ENCODE data around the gene MARCHF10. TPM values are rescaled to one million over a fixed set of nuclear protein-coding genes. Genes with fewer than 3 reads are reported as not detected.

MARCHF10 gene
- total RNA-seq, 4 donors from 2014 or later = 2.1 TPM; not detected in 3

DNA sequence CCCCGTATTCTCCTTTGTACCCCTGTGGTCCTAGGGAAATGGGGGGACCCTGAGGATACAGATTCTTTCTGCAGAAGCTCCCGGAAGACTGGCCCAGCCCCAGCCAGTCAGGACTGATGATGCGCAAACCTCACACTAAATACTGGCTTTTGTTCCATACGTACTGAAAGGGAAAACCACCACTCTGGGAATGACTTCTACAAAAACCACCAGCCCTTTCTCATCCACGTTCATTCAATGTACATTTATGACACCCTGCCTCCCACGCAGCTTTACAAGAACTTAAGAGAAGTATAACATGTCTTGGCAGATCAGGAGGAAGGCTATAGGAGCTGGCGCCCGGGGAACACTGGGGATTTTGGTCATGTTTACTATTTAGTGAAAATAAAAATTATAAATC is 70.6 kb downstream of the MARCHF10 start:
- Histone ChIP-seq H3K27me3 (no peaks in the 10 kb centered on the region), H3K36me3 (no peaks in the 10 kb centered on the region), H3K4me3 (no peak overlapping the region), H3K4me1 (no peaks in the 10 kb centered on the region), H3K9me3 (no peaks in the 10 kb centered on the region), H3K27ac (no peak overlapping the region)
- in situ Hi-C loops (cut with MboI; ENCODE audit: low pct_ligation_motif_present in 1 of 4, low pct_unique_long_range_greater_than_20kb in 1 of 4, low sequenced_read_pairs in 3 of 4) = no loop called here
- no peak for DNase-seq
- intact Hi-C loops (cut with DNase I; ENCODE audit: low total_unique reads) = no loop called here
- TF ChIP-seq POLR2AphosphoS5 (IDR thresholded peaks at IDR 0.05) (no peak), POLR2A (IDR thresholded peaks at IDR 0.05) (no peak), EP300 (IDR thresholded peaks at IDR 0.05; ENCODE audit: low read depth) (no peak)
- TF ChIP-seq, protein P1, sequence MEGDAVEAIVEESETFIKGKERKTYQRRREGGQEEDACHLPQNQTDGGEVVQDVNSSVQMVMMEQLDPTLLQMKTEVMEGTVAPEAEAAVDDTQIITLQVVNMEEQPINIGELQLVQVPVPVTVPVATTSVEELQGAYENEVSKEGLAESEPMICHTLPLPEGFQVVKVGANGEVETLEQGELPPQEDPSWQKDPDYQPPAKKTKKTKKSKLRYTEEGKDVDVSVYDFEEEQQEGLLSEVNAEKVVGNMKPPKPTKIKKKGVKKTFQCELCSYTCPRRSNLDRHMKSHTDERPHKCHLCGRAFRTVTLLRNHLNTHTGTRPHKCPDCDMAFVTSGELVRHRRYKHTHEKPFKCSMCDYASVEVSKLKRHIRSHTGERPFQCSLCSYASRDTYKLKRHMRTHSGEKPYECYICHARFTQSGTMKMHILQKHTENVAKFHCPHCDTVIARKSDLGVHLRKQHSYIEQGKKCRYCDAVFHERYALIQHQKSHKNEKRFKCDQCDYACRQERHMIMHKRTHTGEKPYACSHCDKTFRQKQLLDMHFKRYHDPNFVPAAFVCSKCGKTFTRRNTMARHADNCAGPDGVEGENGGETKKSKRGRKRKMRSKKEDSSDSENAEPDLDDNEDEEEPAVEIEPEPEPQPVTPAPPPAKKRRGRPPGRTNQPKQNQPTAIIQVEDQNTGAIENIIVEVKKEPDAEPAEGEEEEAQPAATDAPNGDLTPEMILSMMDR (IDR thresholded peaks at IDR 0.05) = no peak
- 78% methylated on average over 8 of the region's 8 CpGs; no CpG with 5 or more reads in 1 of the 2 donors for WGBS, 2 donors (ENCODE audit: low coverage in 1 of 2)

- Histone ChIP-seq H3K27ac (no peak overlapping the region), H3K36me3 (no peaks in the 10 kb centered on the region), H3K4me3 (no peak overlapping the region), H3K4me1 (no peaks in the 10 kb centered on the region), H3K27me3 (no peaks in the 10 kb centered on the region), H3K9me3 (no peaks in the 10 kb centered on the region)
- intact Hi-C loops (cut with DNase I; ENCODE audit: low total_unique reads) (no loop called here), in situ Hi-C loops (cut with MboI; ENCODE audit: low pct_ligation_motif_present in 1 of 4, low pct_unique_long_range_greater_than_20kb in 1 of 4, low sequenced_read_pairs in 3 of 4) (no loop called here)
- TF ChIP-seq POLR2A (IDR thresholded peaks at IDR 0.05) (no peak), EP300 (IDR thresholded peaks at IDR 0.05; ENCODE audit: low read depth) (no peak), POLR2AphosphoS5 (IDR thresholded peaks at IDR 0.05) (no peak)
- TF ChIP-seq, protein P1 (IDR thresholded peaks at IDR 0.05) = no peak
- DNase-seq = no peak
- WGBS, 2 donors (ENCODE audit: low coverage in 1 of 2) = 80% methylated on average over 7 of the region's 7 CpGs
Observed at GRCh38 chr17:62735044-62735651, 73.0 kb downstream of the MARCHF10 start.

- Histone ChIP-seq H3K9me3 (no peaks in the 10 kb centered on the region), H3K27me3 (peaks cover 7% of the 10 kb centered on the region), H3K27ac (no peak overlapping the region), H3K36me3 (no peaks in the 10 kb centered on the region), H3K4me1 (no peaks in the 10 kb centered on the region), H3K4me3 (no peak overlapping the region)
- no peak for TF ChIP-seq POLR2AphosphoS5 (IDR thresholded peaks at IDR 0.05)
- no peak for TF ChIP-seq POLR2A (IDR thresholded peaks at IDR 0.05)
- TF ChIP-seq, protein P1 (IDR thresholded peaks at IDR 0.05) = no peak
- no peak for TF ChIP-seq EP300 (IDR thresholded peaks at IDR 0.05; ENCODE audit: low read depth)
- no peak for DNase-seq
- in situ Hi-C loops (cut with MboI; ENCODE audit: low pct_ligation_motif_present in 1 of 4, low pct_unique_long_range_greater_than_20kb in 1 of 4, low sequenced_read_pairs in 3 of 4) (no loop called here), intact Hi-C loops (cut with DNase I; ENCODE audit: low total_unique reads) (no loop called here)
- 80 to 90% methylated on average over 4 to 5 of the region's 5 CpGs for WGBS, 2 donors (ENCODE audit: low coverage in 1 of 2)
Observed at GRCh38 chr17:62732125-62732524, 76.0 kb downstream of the MARCHF10 start.

DNA sequence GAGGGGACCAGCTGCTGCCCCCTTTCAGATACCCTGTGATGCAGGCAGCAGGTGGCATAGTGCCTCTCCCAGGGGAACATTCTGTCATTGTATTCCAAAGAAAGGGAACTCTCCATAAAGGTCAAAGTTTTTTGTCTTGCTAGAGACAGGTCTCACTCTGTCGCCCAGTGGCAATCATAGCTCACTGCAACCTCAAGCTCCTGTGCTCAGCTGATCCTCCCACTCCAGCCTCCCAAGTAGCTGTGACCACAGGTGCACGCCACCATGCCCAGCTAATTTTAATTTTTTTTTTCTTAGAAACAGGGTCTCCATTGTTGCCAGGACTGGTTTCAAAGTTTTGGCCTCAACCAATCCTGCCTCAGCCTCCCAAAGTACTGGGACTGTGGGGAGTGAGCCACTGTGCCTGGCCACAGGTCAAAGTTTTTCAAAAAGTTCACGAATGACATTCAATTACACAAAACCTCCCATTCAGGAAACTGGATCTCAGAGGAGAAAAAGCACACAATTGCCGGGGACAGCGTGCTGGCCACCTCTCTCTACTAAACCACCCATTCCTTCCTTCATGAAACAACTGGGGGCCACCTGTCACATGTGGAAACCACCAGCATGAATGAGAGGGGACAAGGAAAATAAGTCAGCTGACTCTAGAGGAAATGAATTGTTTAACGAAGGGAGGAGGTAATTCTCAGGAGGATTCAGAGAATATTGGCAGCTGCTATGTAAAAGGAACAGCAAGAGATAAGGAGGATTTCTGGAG is 80.0 kb downstream of the MARCHF10 start:
- H3K36me3 ChIP-seq = no peaks in the 10 kb centered on the region
- intact Hi-C loops (cut with DNase I; ENCODE audit: low total_unique reads) = no loop called here
- in situ Hi-C loops (cut with MboI; ENCODE audit: low pct_ligation_motif_present in 1 of 4, low pct_unique_long_range_greater_than_20kb in 1 of 4, low sequenced_read_pairs in 3 of 4) = no loop called here
- WGBS, 2 donors (ENCODE audit: low coverage in 1 of 2) = 69 to 76% methylated on average over 6 of the region's 6 CpGs
- H3K4me3 ChIP-seq = no peak overlapping the region
- no peak for TF ChIP-seq EP300 (IDR thresholded peaks at IDR 0.05; ENCODE audit: low read depth)
- TF ChIP-seq, protein P1 (IDR thresholded peaks at IDR 0.05) = no peak
- TF ChIP-seq POLR2A (IDR thresholded peaks at IDR 0.05) = no peak
- no peak for TF ChIP-seq POLR2AphosphoS5 (IDR thresholded peaks at IDR 0.05)
- no peaks in the 10 kb centered on the region for H3K9me3 ChIP-seq
- peaks cover 0 to 11% (median 5%) of the 10 kb centered on the region in 4 donors for H3K4me1 ChIP-seq
- H3K27ac ChIP-seq = no peak overlapping the region
- no peak for DNase-seq
- H3K27me3 ChIP-seq = peaks cover 9% of the 10 kb centered on the region

Measured in transverse colon (tissue), 4 donors.